Inflammatory macrophage (primary cell): Measurements from ENCODE around the gene RYR2.

Experiments
- DNase-seq, 2 donors: peaks; one replicate each; pipeline ENCODE4 v3.0.0-alpha.2; 2020 to 2022
- total RNA-seq, 18 experiments: gene quantifications; one replicate each; lab custom pipeline; 2026; ENCODE audit warnings: mixed read lengths in 6 of 18, inconsistent platforms in 2 of 18; lab: John Stamatoyannopoulos, UW

RYR2 gene
- total RNA-seq: 0 to 0.64 (median 0.07) reads per million in 18 experiments

- DNase-seq: no peak
These were observed at the start of gene RYR2 for GRCh38 chr1:237041795-237042525. TSS of gene RYR2 (plus strand) at chr1:237042184. CDS start at chr1:237042522, 338 bp downstream.

GRCh38 chr1:236992449-236992848 lies 49.5 kb upstream of the RYR2 start:
- no peak for DNase-seq

DNA sequence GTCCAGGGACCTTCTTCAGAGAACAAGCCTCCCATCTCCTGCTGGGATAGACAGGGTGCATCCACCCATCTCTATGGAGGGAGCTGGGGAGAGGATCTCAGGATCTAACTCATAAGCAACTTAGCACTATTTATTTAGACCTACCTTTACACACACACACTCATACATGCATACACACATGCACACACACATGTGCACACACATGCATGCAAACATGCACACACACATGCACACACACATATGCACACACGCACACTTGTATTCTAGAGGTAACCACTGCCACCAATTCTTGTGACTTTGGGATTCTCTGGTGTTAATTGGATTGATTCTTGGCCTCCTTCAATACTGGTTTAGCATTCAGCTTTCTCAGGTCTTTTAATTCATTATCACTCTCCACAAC lies 47.5 kb upstream of the RYR2 start:
- no peak for DNase-seq

GRCh38 chr1:236997361-236997760 lies 44.6 kb upstream of the RYR2 start:
- DNase-seq: no peak

GRCh38 chr1:236997882-236998281 lies 44.1 kb upstream of the RYR2 start:
- no peak for DNase-seq

GRCh38 chr1:236998546-236998945 lies 43.4 kb upstream of the RYR2 start:
- DNase-seq: no peak

DNA sequence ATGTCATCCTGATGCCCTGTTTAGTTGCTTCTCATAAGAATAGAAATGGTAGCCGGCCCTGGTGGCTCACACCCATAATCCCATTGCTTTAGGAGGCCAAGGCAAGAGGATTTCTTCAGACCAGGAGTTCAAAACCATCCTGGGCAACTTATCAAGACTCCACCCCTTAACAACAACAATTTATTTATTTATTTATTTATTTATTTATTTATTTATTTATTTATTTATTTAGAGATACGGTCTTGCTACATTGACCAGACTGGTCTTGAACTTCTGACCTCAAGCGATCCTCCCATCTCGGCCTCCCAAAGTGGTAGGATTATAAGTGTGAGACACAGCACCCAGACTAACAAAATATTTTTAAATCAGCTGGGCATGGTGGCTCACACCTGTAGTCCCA lies 41.8 kb upstream of the RYR2 start:
- DNase-seq: no peak

GRCh38 chr1:237003516-237003915 lies 38.5 kb upstream of the RYR2 start:
- DNase-seq: no peak

DNA sequence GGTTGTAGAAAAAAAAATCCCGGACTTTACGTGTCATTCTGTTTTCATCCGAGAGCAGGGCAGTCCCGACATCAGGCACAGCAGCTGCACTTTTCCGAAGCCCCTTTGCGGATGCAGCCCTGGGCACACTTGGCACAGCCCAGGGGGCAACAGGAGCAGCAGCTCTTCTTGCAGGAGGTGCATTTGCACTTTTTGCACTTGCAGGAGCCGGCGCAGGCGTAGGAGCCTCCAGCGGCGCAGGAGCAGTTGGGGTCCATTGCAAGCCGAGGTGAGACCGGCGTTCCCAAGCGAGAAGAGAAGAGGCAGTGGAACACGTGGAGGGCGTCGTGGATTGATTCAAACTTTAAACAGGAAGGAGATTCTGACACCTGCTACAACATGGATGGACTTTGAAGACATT lies 37.9 kb upstream of the RYR2 start, which contains the start of gene MT1HL1:
Gene MT1HL1 (minus strand): TSS at position 326 of the 400 bp plus-strand sequence. CDS start 69 bp downstream, at position 257.
- no peak for DNase-seq

GRCh38 chr1:237005674-237006073 lies 36.3 kb upstream of the RYR2 start:
- no peak for DNase-seq

- DNase-seq: no peak
These were observed 34.7 kb upstream of the RYR2 start for GRCh38 chr1:237007147-237007881.

- DNase-seq: no peak
These were observed 32.4 kb upstream of the RYR2 start for GRCh38 chr1:237009611-237010010.

DNA sequence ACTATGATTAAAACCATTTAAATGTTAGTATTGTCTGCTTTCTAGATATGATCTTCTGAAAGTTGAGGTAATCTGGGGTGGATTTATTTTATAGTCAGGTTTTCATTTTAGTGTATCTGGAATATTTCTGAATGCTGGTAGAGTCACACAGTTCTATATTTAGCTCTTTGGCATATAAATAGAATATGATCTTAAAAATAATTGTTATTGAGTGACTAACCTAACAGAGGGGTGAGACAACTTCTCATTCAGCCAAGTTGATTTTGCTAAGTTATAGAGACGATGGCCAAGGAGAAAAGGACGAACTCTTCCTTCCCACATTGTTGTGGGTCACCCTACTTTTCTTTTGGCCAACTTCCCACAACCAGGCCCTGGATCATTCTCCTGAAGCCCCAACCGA lies 30.6 kb upstream of the RYR2 start:
- DNase-seq: no peak

DNA sequence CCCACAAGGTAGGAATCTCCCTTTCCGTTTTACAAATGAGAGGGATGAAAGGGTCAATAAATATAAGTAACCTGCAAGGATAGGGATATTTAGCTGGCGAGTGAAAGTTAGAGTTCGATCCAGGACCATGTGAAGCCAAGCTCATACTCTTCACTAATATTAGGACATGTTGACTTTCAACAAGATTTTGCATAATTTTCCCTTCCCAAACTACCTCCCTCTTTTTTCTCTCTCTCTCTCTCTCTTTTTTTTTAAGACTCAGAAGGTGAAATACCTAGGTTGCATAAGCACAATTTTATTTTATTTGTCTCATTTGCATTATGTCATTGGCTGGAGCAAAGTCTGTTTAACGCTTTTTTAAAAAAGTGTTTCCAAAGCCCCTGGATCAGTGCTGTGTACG lies 29.6 kb upstream of the RYR2 start:
- DNase-seq: no peak

DNA sequence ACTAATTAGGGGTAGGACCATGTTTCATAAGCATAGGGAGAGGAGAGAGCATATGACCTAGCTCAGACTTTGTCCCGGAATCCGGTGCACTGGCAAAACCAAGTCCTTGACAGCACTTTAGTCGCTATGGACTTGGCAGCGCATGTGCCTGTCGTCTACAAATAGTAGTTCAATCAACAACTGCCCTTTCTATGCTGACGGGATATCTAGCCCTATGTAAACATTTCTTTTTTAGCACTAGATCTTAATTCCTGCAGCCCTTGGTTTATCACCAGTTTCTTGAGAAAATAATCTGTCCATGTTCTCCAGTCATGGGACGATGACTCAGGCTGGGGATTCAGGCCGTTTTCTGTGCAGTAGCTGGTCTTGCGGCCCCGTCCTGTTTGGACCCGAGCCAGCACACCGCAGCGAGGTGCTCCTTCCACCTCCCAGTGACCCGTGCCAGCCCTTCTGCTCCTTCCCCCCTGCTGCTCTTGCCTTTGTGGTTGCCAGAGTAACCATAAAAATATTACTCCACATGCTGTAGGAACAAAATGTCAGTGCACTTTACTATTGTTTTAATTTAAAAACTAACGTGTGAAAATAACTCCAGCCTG lies 29.1 kb upstream of the RYR2 start:
- DNase-seq: no peak

DNA sequence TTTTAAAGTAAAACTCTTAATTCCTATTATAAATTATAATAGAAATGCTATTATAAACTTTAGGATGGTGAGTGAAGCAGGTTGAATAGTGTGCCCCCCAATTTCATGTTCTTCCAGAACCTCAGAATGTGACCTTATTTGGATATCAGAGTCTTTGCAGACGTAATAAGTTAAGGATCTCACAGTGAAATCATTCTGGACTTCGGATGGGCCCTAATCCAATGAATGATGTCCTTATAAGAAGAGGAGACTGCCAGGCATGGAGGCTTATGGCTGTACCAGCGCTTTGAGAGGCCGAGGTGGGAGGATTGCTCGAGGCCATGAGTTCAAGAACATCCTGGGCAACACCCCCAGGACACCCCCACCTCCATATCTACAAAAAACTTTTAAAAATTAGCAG lies 28.4 kb upstream of the RYR2 start:
- DNase-seq: no peak

DNA sequence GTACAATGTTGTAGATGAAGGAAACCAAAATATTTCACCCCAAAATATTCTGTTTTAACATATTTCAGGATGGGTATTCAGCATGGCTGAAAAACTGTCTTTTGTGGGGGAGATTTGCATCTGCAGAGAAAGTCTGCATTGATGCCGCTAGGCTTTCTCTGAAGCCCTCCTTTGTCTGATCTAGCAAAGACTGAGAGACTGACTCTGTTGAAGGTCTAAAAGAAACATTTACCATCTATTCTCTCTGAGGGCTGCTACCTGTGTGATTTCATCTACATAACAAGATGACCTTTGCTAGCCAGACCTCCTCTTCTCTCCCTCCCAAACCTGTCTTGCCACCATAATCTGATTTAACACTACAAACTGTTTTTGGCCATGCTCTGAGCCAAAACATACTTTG lies 25.4 kb upstream of the RYR2 start:
- no peak for DNase-seq

DNA sequence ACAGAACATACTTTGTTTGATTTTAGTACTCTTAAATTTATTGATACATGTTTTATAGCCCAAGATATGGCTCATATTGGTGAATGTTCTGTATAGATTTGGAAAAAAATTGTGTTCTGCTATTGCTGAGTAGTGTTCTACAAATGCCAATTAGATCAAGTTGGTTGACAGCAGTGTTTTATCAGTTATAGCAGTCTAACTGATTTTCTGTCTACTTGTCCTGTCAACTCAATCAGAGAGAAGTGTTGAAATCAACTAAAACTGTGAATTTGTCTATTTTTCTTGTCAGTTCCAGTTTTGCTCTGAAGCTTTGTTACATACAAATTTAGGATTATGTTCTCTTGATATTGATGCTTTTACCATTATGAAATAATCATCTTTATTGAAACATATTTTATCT lies 23.1 kb upstream of the RYR2 start:
- no peak for DNase-seq

DNA sequence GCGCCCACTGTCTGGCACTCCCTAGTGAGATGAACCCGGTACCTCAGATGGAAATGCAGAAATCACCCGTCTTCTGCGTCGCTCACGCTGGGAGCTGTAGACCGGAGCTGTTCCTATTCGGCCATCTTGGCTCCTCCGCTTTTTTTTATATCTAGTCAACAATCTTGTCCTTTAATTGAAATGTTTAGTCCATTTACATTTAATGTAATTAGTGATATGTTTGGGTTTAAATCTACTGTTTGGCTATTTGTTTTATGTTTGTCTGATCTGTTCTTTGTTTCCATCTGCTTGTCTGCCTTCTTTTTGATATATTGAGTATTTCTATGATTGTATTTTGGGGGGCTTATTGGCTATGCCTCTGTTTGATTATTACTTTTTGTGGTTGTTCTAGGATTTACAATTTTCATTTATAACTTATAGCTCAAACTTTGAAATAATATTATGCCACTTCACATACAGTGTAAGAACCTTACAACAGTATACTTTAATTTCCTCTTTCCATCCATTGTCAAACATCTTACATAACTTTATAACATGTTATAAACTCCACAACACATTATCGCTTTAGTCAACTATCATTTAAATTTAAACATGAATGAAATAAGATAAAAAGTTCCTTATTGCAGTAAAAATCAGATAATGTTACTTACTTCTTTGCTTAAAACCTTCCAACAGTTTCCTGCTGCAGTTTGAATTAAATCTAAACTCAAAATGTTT lies 16.5 kb upstream of the RYR2 start:
- DNase-seq: no peak

- no peak for DNase-seq
These were observed 12.7 kb upstream of the RYR2 start for GRCh38 chr1:237029240-237029639.

GRCh38 chr1:237029850-237030535 lies 12.0 kb upstream of the RYR2 start:
- no peak for DNase-seq

GRCh38 chr1:237031480-237031879 lies 10.5 kb upstream of the RYR2 start:
- DNase-seq: no peak
